ENCODE data around the gene SMIM44. TPM values are rescaled to one million over a fixed set of nuclear protein-coding genes. Genes with fewer than 3 reads are reported as not detected.
A peak's percentile ranks its signal among the peaks of the same experiment; 100 is the strongest.
"Not testable (repeated sequence)": the region's sequence is repeated elsewhere in the genome, so short reads cannot be mapped to it uniquely, and the experiment has no call there.

The SMIM44 gene
- total RNA-seq, 1 donor from 2014 or later = not detected

GRCh38 chr19:3452171-3452941, 30.9 kb downstream of the SMIM44 start:
- intact Hi-C loops (cut with DNase I) = no loop called here
- DNase-seq (ENCODE audit: missing footprints) = peak; percentile 23
- ATAC-seq = no peak

DNA sequence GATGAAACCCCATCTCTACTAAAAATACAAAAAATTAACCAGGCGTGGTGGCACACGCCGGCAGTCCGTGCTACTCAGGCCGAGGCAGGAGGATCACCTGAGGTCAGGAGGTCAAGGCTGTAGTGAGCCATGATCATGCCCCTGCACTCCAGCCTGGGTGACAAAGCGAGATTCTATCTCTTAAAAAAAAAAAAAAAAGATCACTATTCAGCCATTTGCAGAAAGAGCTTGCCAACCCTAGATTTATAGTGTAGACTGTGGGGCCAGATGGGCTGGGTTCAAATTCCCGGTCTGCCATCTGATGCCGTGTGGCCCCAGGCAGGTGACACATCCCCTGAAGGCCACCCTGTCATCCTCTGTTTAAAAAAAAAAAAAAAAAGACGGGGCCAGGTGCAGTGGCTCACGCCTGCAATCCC, 31.8 kb downstream of the SMIM44 start:
- DNase-seq (ENCODE audit: missing footprints) (peak; percentile 17), ATAC-seq (no peak)
- intact Hi-C loops (cut with DNase I) = no loop called here

GRCh38 chr19:3450796-3451411, 32.3 kb downstream of the SMIM44 start:
- ATAC-seq = peak; percentile 75
- no peak for DNase-seq (ENCODE audit: missing footprints)
- intact Hi-C loops (cut with DNase I) = no loop called here

- ATAC-seq = no peak
- intact Hi-C loops (cut with DNase I) = no loop called here
- DNase-seq (ENCODE audit: missing footprints) = no peak
These were observed 34.5 kb downstream of the SMIM44 start for GRCh38 chr19:3448616-3449334.

DNA sequence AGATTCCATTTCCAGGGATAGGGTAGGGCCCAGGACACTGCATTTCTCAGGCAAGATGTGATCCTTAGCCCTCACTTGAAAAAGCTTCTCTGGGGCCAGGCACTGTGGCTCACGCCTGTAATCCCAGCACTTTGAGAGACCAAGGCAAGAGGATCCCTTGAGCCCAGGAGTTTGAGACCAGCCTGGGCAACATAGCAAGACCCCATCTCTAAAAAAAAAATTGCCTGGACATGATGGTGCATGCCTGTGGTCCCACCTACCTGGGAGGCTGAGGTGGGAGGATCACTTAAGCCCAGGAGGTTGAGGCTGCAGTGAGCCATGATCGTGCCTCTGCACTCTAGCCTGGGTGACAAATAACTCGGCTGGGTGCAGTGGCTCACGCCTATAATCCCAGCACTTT, 36.6 kb downstream of the SMIM44 start:
- DNase-seq (ENCODE audit: missing footprints); ATAC-seq; intact Hi-C loops (cut with DNase I): not testable (repeated sequence)

DNA sequence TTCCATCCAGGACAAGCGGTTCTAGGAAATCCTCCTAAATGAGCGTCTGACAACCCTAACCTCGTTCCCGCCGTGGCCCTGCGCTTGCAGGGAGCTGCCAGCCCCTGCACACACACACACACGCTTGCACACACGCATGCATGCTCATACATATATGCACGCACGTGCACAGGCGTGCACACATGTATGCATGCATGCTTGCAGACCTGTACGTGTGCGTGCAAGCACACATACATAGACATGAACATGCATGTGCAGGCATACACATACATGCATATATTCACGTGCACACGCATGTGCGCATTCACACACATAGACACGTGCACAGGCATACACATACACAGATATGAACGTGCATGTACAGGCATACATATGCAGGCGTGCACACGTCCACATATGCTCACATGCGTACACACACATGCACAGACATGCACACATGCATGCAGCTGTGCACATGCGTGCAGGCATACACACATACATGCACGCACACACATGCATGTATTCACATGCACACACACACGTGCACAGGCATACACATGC, 38.5 kb downstream of the SMIM44 start:
- no peak for DNase-seq (ENCODE audit: missing footprints)
- no peak for ATAC-seq
- intact Hi-C loops (cut with DNase I) = no loop called here

- peak; percentile 82 for DNase-seq (ENCODE audit: missing footprints)
- ATAC-seq = peak; percentile 66
- intact Hi-C loops (cut with DNase I) = no loop called here
These were observed 39.2 kb downstream of the SMIM44 start for GRCh38 chr19:3443840-3444694.

DNA sequence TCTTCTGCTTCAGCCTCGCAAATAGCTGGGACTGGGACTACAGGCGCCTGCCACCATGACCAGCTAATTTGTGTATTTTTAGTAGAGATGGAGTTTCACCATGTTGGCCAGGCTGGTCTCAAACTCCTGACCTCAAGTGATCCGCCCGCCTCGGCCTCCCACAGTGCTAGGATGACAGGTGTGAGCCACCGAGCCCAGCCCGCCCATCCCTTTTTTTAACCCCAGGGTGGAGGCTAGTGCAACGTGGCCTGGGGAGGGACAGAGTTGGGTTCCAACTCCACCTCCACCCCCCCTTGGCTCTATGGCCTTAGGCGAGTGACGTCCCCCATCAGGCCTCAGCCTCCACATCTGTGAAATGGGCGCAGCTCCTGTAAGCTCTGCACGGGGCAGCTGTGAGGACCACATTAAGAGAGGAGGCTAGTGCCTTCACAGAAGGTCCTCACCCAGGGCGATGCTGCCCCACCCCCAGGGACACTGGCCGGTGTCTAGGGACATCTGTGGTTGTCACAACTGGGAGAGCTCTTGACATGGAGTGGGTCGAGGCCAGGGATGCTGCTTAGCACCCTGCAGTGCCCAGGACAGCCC, 40.7 kb downstream of the SMIM44 start:
- ATAC-seq (no peak), DNase-seq (ENCODE audit: missing footprints) (no peak)
- intact Hi-C loops (cut with DNase I) = no loop called here

DNA sequence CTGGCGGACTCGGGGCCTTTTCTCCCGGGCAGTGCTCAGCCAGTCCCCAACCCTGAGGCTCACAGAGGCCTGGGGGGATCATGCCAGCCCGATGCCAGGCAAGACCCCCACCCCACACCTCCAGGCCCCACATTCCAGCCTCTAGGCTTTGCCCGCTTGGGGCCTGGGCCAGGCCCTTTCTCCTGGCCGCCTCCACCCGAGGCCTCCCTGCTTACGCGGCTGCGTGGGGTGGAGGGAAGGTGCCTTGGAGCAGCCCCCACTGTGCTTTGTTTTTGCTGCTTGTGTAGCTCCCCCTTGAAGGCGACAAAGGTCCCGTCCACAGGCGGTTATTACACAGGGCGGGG, 41.3 kb downstream of the SMIM44 start:
- no peak for ATAC-seq
- no peak for DNase-seq (ENCODE audit: missing footprints)
- intact Hi-C loops (cut with DNase I) = no loop called here

GRCh38 chr19:3441089-3441985, 41.9 kb downstream of the SMIM44 start:
- intact Hi-C loops (cut with DNase I) = no loop called here
- ATAC-seq = no peak
- no peak for DNase-seq (ENCODE audit: missing footprints)

GRCh38 chr19:3440082-3440481, 43.2 kb downstream of the SMIM44 start:
- DNase-seq (ENCODE audit: missing footprints) (peak; percentile 80), ATAC-seq (peak; percentile 47)
- intact Hi-C loops (cut with DNase I) = no loop called here

DNA sequence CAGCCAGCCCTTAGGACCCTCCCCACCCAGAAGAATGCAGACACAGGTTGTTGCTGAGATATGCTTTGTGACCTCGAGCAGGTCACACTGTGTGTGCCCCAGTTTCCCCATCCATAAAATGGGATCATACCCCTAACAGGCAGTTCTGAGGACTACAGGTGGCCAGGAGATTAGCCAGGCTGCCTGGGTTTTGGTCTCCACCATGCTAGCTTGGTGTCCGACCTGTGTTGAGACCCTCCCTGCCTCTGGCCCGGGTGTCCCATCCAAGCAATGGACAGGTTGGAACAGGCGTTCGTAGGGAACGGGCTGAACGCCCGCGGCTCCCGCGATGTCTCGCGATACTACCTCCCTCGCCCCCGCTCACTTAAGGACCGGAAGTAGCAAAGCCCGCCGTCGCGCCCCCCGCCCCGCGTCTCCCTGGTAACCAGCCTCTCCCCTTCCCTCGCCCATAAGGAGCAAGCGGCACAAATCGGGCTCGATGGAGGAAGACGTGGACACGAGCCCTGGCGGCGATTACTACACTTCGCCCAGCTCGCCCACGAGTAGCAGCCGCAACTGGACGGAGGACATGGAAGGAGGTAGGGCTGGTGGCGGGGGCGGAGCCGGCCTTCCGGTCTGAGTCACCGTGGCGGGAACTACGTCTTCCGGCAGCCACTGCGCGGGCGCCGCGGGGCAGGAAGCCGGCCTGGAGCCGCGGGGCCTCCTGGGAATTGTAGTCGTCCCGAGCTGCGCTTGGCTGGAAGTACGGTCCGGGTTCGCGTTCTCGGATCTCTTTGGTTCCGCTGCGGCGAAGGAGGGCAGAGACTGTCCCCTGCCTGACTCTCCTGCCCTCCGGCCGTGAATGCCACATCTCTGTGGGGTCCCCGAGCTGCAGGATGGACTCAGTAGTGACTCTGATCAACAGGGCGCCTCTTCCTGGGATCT, 48.3 kb downstream of the SMIM44 start:
- intact Hi-C loops (cut with DNase I) = loop anchor here (2.0 to 5.0 kb wide), 2 partner anchors 24 to 108 kb away; no protein-coding TSS in a partner anchor
- ATAC-seq (peak; percentile 94), DNase-seq (ENCODE audit: missing footprints) (peak; percentile 98)

- intact Hi-C loops (cut with DNase I) = loop anchor here (2.0 to 5.0 kb wide), 2 partner anchors 25 to 107 kb away; no protein-coding TSS in a partner anchor
- ATAC-seq = no peak
- DNase-seq (ENCODE audit: missing footprints) = no peak
These were observed 49.3 kb downstream of the SMIM44 start for GRCh38 chr19:3433805-3434540.

DNA sequence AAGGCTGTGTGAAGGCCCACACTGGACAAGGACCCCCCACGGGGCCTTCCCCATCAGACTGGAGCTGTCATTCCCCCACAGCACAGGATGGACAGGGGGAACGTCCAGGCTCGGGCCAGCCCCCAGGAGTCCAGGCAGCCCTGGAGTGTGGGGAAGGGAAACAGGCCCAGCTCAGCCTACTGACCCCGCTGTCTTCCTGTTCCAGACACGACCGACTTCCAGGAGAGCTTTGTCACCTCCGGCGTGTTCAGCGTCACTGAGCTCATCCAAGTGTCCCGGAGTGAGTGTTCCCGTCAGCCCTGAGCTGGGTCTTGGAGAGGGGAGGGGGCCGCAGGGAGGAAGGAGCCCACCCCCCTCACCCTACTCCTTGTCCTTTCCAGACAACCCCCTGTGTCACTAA, 49.9 kb downstream of the SMIM44 start:
- no peak for ATAC-seq
- no peak for DNase-seq (ENCODE audit: missing footprints)
- intact Hi-C loops (cut with DNase I) = loop anchor here (5.0 kb wide), 1 partner anchor 106 kb away; no protein-coding TSS in a partner anchor

Measured in Right ventricle myocardium inferior (tissue), 1 donor.